ENCODE measurements around the gene C1orf122. TPM values are rescaled to one million over a fixed set of nuclear protein-coding genes. Genes with fewer than 3 reads are reported as not detected.

C1orf122 gene
- total and polyA plus RNA-seq, 4 donors, result 4.5 to 45.1 (median 18.2) TPM

GRCh38 chr1:37802439-37802838, 5.2 kb upstream of the C1orf122 start:
- Histone ChIP-seq H3K27ac (ENCODE audit: low read depth in 1 of 2, low read length in 2 of 2) (no peak overlapping the region), H3K9ac (ENCODE audit: low read depth in 1 of 2, low read length in 2 of 2) (no peak overlapping the region), H3K36me3 (ENCODE audit: control insufficient read depth in 4 of 4, insufficient read depth in 3 of 4, low read depth in 1 of 4, low read length in 3 of 4) (peaks cover 13 to 61% (median 40%) of the 10 kb centered on the region in 4 donors), H3K4me1 (ENCODE audit: control insufficient read depth in 4 of 4, insufficient read depth in 4 of 4, low read length in 3 of 4) (peaks cover 0 to 9% (median 8%) of the 10 kb centered on the region in 4 donors), H3K9me3 (ENCODE audit: control insufficient read depth in 4 of 4, low read length in 3 of 4) (no peaks in the 10 kb centered on the region), H3K27me3 (ENCODE audit: control insufficient read depth in 4 of 4, insufficient read depth in 4 of 4, low read length in 3 of 4) (no peaks in the 10 kb centered on the region), H3K4me3 (ENCODE audit: low read depth in 1 of 3, low read length in 3 of 3) (no peak overlapping the region)
- WGBS, result 93% methylated on average over 1 of the region's 1 CpG
- TF ChIP-seq YY1 (IDR thresholded peaks at IDR 0.05) (no peak), RXRA (IDR thresholded peaks at IDR 0.05) (no peak)
- DNase-seq (ENCODE audit: low spot score), result no peak

- H3K9me3 ChIP-seq (ENCODE audit: control insufficient read depth in 4 of 4, low read length in 3 of 4), result no peaks in the 10 kb centered on the region
- DNase-seq (ENCODE audit: low spot score), result peak; percentile 52
- no peaks in the 10 kb centered on the region for H3K27me3 ChIP-seq (ENCODE audit: control insufficient read depth in 4 of 4, insufficient read depth in 4 of 4, low read length in 3 of 4)
- peaks cover 12 to 39% (median 31%) of the 10 kb centered on the region in 4 donors for H3K36me3 ChIP-seq (ENCODE audit: control insufficient read depth in 4 of 4, insufficient read depth in 3 of 4, low read depth in 1 of 4, low read length in 3 of 4)
- TF ChIP-seq JUND (IDR thresholded peaks at IDR 0.05), result no peak
- no peak for TF ChIP-seq TAF1 (conservative IDR thresholded peaks at IDR 0.05)
- no peak for TF ChIP-seq GABPA (IDR thresholded peaks at IDR 0.05 in 1 of 2, conservative IDR thresholded peaks at IDR 0.05 in 1 of 2)
- no peak for TF ChIP-seq MAX (IDR thresholded peaks at IDR 0.05)
- no peak for TF ChIP-seq FOXA1 (IDR thresholded peaks at IDR 0.05)
- no peak for TF ChIP-seq HNF4G (IDR thresholded peaks at IDR 0.05)
- no peak for TF ChIP-seq YY1 (IDR thresholded peaks at IDR 0.05)
- TF ChIP-seq, protein P1, sequence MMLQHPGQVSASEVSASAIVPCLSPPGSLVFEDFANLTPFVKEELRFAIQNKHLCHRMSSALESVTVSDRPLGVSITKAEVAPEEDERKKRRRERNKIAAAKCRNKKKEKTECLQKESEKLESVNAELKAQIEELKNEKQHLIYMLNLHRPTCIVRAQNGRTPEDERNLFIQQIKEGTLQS (IDR thresholded peaks at IDR 0.05), result no peak
- TF ChIP-seq, protein P2, sequence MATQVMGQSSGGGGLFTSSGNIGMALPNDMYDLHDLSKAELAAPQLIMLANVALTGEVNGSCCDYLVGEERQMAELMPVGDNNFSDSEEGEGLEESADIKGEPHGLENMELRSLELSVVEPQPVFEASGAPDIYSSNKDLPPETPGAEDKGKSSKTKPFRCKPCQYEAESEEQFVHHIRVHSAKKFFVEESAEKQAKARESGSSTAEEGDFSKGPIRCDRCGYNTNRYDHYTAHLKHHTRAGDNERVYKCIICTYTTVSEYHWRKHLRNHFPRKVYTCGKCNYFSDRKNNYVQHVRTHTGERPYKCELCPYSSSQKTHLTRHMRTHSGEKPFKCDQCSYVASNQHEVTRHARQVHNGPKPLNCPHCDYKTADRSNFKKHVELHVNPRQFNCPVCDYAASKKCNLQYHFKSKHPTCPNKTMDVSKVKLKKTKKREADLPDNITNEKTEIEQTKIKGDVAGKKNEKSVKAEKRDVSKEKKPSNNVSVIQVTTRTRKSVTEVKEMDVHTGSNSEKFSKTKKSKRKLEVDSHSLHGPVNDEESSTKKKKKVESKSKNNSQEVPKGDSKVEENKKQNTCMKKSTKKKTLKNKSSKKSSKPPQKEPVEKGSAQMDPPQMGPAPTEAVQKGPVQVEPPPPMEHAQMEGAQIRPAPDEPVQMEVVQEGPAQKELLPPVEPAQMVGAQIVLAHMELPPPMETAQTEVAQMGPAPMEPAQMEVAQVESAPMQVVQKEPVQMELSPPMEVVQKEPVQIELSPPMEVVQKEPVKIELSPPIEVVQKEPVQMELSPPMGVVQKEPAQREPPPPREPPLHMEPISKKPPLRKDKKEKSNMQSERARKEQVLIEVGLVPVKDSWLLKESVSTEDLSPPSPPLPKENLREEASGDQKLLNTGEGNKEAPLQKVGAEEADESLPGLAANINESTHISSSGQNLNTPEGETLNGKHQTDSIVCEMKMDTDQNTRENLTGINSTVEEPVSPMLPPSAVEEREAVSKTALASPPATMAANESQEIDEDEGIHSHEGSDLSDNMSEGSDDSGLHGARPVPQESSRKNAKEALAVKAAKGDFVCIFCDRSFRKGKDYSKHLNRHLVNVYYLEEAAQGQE (IDR thresholded peaks at IDR 0.05), result no peak
- no peak for TF ChIP-seq HNF4A (conservative IDR thresholded peaks at IDR 0.05)
- TF ChIP-seq RXRA (IDR thresholded peaks at IDR 0.05), result no peak
- no peak for TF ChIP-seq FOXA2 (IDR thresholded peaks at IDR 0.05)
- peak overlapping the region; percentile 42 to 75 for H3K27ac ChIP-seq (ENCODE audit: low read depth in 1 of 2, low read length in 2 of 2)
- H3K4me3 ChIP-seq (ENCODE audit: low read depth in 1 of 3, low read length in 3 of 3), result peak overlapping the region; percentile 61 to 90 (median 86)
- H3K4me1 ChIP-seq (ENCODE audit: control insufficient read depth in 4 of 4, insufficient read depth in 4 of 4, low read length in 3 of 4), result peaks cover 6 to 24% (median 20%) of the 10 kb centered on the region in 4 donors
- peak overlapping the region; percentile 47 to 94 for H3K9ac ChIP-seq (ENCODE audit: low read depth in 1 of 2, low read length in 2 of 2)
- 19% methylated on average over 9 of the region's 9 CpGs for WGBS
Observed at GRCh38 chr1:37807220-37807554, 403 bp upstream of the C1orf122 start.

DNA sequence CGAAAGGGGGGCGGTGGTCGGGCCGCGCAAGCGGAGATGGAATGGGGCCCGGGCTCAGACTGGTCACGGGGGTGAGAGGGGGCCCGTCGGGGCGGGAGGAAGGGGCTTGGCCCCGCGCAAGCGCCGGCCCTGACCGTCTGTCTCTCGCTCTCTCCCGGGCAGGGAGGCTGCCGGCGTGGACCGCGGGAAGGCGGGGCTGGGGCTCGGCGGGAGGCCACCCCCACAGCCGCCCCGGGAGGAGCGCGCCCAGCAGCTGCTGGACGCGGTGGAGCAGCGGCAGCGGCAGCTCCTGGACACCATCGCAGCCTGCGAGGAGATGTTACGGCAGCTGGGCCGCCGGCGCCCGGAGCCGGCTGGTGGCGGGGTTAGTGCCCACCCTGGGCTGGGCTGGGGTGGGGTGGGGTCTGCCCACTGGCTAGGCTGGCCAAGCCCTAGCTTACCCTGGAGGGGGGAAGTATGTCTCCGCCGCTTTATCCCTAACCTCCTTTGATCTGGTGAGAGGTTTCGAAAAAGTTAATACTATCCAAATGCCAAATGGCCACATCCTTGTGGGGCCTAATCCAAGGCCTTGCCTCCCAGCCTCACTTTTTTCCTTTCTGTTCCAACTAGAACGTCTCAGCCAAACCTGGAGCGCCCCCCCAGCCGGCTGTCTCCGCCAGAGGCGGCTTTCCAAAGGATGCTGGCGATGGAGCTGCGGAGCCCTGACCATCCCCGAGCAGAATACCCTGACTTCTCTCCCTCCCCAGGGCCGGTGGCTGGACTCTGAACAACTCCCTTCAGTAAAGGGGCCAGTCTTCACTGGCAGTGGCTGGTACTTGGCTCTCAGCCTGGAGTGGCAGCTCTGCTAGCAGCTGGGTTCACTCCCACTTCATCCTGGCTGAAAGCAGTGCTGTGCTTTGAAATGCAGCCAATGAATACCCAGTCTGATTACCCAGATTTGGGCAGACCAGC, 1.1 kb downstream of the C1orf122 start:
- Histone ChIP-seq H3K4me1 (ENCODE audit: control insufficient read depth in 4 of 4, insufficient read depth in 4 of 4, low read length in 3 of 4) (peaks cover 6 to 24% (median 20%) of the 10 kb centered on the region in 4 donors), H3K9ac (ENCODE audit: low read depth in 1 of 2, low read length in 2 of 2) (peak overlapping the region; percentile 42 to 60), H3K27me3 (ENCODE audit: control insufficient read depth in 4 of 4, insufficient read depth in 4 of 4, low read length in 3 of 4) (no peaks in the 10 kb centered on the region), H3K27ac (ENCODE audit: low read depth in 1 of 2, low read length in 2 of 2) (peak overlapping the region; percentile 75 to 84), H3K36me3 (ENCODE audit: control insufficient read depth in 4 of 4, insufficient read depth in 3 of 4, low read depth in 1 of 4, low read length in 3 of 4) (peaks cover 5 to 25% (median 20%) of the 10 kb centered on the region in 4 donors), H3K4me3 (ENCODE audit: low read depth in 1 of 3, low read length in 3 of 3) (peak overlapping the region; percentile 61 to 90 (median 86)), H3K9me3 (ENCODE audit: control insufficient read depth in 4 of 4, low read length in 3 of 4) (no peaks in the 10 kb centered on the region)
- WGBS, result 2% methylated on average over 54 of the region's 54 CpGs
- DNase-seq (ENCODE audit: low spot score), result no peak
- TF ChIP-seq RXRA (IDR thresholded peaks at IDR 0.05), result peak; percentile 23 to 35
- TF ChIP-seq ZBTB33 (IDR thresholded peaks at IDR 0.05), result no peak
- TF ChIP-seq HNF4A (conservative IDR thresholded peaks at IDR 0.05), result peak; percentile 50 to 51
- TF ChIP-seq FOXA2 (IDR thresholded peaks at IDR 0.05), result no peak
- TF ChIP-seq, protein P2 (IDR thresholded peaks at IDR 0.05), result peak; percentile 68
